ENCODE measurements around the gene MVB12B. TPM values are rescaled to one million over a fixed set of nuclear protein-coding genes. Genes with fewer than 3 reads are reported as not detected.

MVB12B gene
- total RNA-seq, 1 experiment from 2014 or later, result 10.9 TPM

DNA sequence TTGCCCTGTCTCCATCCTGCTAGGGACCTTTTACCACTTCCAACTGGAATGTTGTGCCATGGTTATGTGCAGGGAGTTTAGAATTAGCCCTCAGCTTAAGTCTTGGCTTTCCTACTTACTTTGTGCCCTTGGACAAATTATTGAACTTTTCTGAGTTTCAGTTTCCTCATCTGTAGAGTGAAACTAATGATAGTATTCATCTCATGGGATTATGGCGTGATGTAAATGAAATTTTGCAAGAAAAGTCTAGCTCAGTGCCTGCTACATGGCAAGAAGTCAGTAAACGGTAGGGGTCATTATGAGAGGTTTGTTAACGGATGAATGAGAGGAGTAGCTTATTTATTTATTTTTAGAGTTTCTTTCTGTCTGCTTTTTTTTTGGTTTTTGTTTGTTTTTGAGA lies 1.8 kb downstream of the MVB12B start (continued):
- TF ChIP-seq, protein P1, sequence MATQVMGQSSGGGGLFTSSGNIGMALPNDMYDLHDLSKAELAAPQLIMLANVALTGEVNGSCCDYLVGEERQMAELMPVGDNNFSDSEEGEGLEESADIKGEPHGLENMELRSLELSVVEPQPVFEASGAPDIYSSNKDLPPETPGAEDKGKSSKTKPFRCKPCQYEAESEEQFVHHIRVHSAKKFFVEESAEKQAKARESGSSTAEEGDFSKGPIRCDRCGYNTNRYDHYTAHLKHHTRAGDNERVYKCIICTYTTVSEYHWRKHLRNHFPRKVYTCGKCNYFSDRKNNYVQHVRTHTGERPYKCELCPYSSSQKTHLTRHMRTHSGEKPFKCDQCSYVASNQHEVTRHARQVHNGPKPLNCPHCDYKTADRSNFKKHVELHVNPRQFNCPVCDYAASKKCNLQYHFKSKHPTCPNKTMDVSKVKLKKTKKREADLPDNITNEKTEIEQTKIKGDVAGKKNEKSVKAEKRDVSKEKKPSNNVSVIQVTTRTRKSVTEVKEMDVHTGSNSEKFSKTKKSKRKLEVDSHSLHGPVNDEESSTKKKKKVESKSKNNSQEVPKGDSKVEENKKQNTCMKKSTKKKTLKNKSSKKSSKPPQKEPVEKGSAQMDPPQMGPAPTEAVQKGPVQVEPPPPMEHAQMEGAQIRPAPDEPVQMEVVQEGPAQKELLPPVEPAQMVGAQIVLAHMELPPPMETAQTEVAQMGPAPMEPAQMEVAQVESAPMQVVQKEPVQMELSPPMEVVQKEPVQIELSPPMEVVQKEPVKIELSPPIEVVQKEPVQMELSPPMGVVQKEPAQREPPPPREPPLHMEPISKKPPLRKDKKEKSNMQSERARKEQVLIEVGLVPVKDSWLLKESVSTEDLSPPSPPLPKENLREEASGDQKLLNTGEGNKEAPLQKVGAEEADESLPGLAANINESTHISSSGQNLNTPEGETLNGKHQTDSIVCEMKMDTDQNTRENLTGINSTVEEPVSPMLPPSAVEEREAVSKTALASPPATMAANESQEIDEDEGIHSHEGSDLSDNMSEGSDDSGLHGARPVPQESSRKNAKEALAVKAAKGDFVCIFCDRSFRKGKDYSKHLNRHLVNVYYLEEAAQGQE (IDR thresholded peaks at IDR 0.05; ENCODE audit: low read depth), result no peak

DNA sequence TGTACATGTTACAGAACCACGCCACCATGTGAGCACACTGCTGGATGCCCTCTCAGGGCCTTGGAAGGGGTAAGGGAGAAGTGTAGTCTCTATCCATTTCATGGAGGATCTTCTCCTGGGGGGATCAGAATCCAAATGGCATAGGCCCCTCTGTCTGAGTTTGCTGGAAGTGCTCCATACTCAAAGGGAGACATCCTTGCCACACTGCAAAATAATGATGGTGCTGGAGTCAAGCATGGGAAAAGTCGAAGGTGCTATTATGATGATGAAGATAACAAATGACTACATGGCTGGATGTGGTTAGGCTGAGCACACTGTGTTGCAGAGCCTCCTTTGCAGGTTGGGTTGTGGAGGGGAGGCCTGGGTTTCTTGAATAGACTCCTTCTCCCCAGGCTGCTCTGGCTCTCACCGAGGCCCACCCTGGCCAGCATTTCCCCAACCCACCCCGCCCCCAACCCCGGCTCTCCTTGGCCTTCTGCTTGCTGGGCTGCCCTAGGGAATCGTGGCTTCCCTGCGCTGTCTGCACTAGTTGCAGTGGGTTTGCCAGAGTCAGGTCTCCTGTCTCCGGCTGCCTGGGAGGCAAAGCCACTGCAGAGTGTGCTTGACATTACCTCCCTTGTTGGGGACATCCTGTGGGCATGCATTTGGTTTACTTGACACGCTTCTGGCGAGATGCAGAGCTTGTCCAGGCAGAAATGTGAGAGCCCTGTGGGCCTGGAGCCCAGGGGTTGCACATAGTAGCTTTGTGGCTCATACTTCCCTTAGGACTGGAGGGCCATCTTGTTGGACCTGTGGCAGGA lies 3.0 kb downstream of the MVB12B start:
- H3K27me3 ChIP-seq (ENCODE audit: insufficient read depth, low read length), result no peaks in the 10 kb centered on the region
- BruUV-seq (replicated peaks), result no TSS peak
- H3K79me2 ChIP-seq (ENCODE audit: insufficient read depth, low read length), result peaks cover 7% of the 10 kb centered on the region; the same call in 1 of the 2 replicates
- intact Hi-C loops (cut with micrococcal nuclease), result no loop called here
- no peaks in the 10 kb centered on the region for H3K9me3 ChIP-seq (ENCODE audit: control insufficient read depth in 1 of 2, insufficient read depth in 1 of 2, low read depth in 1 of 2, low read length in 2 of 2)
- no peak overlapping the region for H3K4me2 ChIP-seq (ENCODE audit: low read length)
- no peaks in the 10 kb centered on the region for H3K9me2 ChIP-seq (ENCODE audit: insufficient read depth)
- H3K9ac ChIP-seq (ENCODE audit: low read length), result no peak overlapping the region
- ChIA-PET POLR2A (no interaction called here), RAD21 (ENCODE audit: low non-redundant PET in 1 of 2, low total read pairs in 2 of 2, uncharacterized antibody in 2 of 2, unreplicated experiment in 2 of 2) (no interaction called here), CTCF (interaction anchor here (1.4 kb wide), 1 partner anchor 12 kb away, joined by 4 read pairs; no protein-coding TSS in a partner anchor)
- no peak for ATAC-seq
- H2AFZ ChIP-seq (ENCODE audit: low read depth, low read length, poor library complexity, severe bottlenecking), result no peak overlapping the region
- H4K20me1 ChIP-seq (ENCODE audit: insufficient read depth), result no peaks in the 10 kb centered on the region
- TF ChIP-seq POLR2A (IDR thresholded peaks at IDR 0.05; ENCODE audit: borderline replicate concordance, extremely low read depth, insufficient read depth, insufficient read length) (no peak), RAD21 (IDR thresholded peaks at IDR 0.05; ENCODE audit: low read depth) (no peak), CBX3 (IDR thresholded peaks at IDR 0.05; ENCODE audit: low read depth) (no peak), ZFX (IDR thresholded peaks at IDR 0.05) (no peak), FOSL1 (IDR thresholded peaks at IDR 0.05; ENCODE audit: low read depth) (no peak), SIN3A (IDR thresholded peaks at IDR 0.05; ENCODE audit: low read depth) (no peak), YY1 (IDR thresholded peaks at IDR 0.05; ENCODE audit: extremely low read depth, insufficient replicate concordance, low read depth, low read length) (no peak), ZNF274 (IDR thresholded peaks at IDR 0.05; ENCODE audit: low read depth, low read length) (no peak), EZH2 (IDR thresholded peaks at IDR 0.05) (no peak), ELF1 (IDR thresholded peaks at IDR 0.05; ENCODE audit: borderline replicate concordance, low read depth) (no peak)
- TF ChIP-seq, protein P2, sequence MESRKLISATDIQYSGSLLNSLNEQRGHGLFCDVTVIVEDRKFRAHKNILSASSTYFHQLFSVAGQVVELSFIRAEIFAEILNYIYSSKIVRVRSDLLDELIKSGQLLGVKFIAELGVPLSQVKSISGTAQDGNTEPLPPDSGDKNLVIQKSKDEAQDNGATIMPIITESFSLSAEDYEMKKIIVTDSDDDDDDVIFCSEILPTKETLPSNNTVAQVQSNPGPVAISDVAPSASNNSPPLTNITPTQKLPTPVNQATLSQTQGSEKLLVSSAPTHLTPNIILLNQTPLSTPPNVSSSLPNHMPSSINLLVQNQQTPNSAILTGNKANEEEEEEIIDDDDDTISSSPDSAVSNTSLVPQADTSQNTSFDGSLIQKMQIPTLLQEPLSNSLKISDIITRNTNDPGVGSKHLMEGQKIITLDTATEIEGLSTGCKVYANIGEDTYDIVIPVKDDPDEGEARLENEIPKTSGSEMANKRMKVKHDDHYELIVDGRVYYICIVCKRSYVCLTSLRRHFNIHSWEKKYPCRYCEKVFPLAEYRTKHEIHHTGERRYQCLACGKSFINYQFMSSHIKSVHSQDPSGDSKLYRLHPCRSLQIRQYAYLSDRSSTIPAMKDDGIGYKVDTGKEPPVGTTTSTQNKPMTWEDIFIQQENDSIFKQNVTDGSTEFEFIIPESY (IDR thresholded peaks at IDR 0.05; ENCODE audit: extremely low read depth, insufficient replicate concordance, low read length), result no peak
- TF ChIP-seq, protein P3, sequence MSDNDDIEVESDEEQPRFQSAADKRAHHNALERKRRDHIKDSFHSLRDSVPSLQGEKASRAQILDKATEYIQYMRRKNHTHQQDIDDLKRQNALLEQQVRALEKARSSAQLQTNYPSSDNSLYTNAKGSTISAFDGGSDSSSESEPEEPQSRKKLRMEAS (IDR thresholded peaks at IDR 0.05), result no peak
- TF ChIP-seq, protein P4, sequence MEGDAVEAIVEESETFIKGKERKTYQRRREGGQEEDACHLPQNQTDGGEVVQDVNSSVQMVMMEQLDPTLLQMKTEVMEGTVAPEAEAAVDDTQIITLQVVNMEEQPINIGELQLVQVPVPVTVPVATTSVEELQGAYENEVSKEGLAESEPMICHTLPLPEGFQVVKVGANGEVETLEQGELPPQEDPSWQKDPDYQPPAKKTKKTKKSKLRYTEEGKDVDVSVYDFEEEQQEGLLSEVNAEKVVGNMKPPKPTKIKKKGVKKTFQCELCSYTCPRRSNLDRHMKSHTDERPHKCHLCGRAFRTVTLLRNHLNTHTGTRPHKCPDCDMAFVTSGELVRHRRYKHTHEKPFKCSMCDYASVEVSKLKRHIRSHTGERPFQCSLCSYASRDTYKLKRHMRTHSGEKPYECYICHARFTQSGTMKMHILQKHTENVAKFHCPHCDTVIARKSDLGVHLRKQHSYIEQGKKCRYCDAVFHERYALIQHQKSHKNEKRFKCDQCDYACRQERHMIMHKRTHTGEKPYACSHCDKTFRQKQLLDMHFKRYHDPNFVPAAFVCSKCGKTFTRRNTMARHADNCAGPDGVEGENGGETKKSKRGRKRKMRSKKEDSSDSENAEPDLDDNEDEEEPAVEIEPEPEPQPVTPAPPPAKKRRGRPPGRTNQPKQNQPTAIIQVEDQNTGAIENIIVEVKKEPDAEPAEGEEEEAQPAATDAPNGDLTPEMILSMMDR (IDR thresholded peaks at IDR 0.05 in 2 of 3, conservative IDR thresholded peaks at IDR 0.05 in 1 of 3; ENCODE audit: borderline replicate concordance in 1 of 3, insufficient read depth in 1 of 3, low read depth in 2 of 3, low read length in 2 of 3), result no peak
- H3K27ac ChIP-seq (ENCODE audit: low read depth, low read length), result no peak overlapping the region
- H3K4me1 ChIP-seq (ENCODE audit: control insufficient read depth in 1 of 2, insufficient read depth in 2 of 2, low read length in 2 of 2), result peaks cover 5 to 18% of the 10 kb centered on the region in 2 experiments; a peak in 3 of 4 replicates
- no peak overlapping the region for H3K4me3 ChIP-seq (replicated peaks in 1 of 2; ENCODE audit: low read depth in 1 of 2, low read length in 2 of 2)
- H3K36me3 ChIP-seq (ENCODE audit: control insufficient read depth in 1 of 2, insufficient read depth in 2 of 2, low read length in 2 of 2), result no peaks in the 10 kb centered on the region
- DNase-seq (ENCODE audit: low read depth, low spot score), result no peak

All from HCT116 (cell line).